Small intestine (tissue), 7 donors: ENCODE measurements around the gene ELAPOR1. TPM values are rescaled to one million over a fixed set of nuclear protein-coding genes. Genes with fewer than 3 reads are reported as not detected.

Source experiments
- DNase-seq, 2 donors: peaks; one replicate each; pipeline versions ENCODE4 v3.0.0 to v3.0.0-alpha.2; 2013
- FAIRE-seq: peaks from 2 replicates; lab custom pipeline; 2012; peaks lifted over from hg19 to GRCh38; lab: Jason Lieb, UNC
- H3K27ac ChIP-seq, 3 donors: one replicate each; pipeline ENCODE4 v1.5.1; 2013; ENCODE audit warnings: low read length in 2 of 3, mild to moderate bottlenecking in 2 of 3, control low read depth in 1 of 3, inconsistent platforms in 1 of 3, low read depth in 1 of 3, moderate library complexity in 1 of 3
- H3K27me3 ChIP-seq, 3 donors: one replicate each; pipeline ENCODE4 v1.6.1; 2013; ENCODE audit warnings: low read length in 3 of 3, inconsistent platforms in 1 of 3; ENCODE audit not compliant: control insufficient read depth in 3 of 3, insufficient read depth in 3 of 3
- H3K36me3 ChIP-seq, 3 donors: one replicate each; pipeline ENCODE4 v1.6.1; 2013; ENCODE audit warnings: low read length in 3 of 3, inconsistent platforms in 1 of 3, low read depth in 1 of 3, mild to moderate bottlenecking in 1 of 3, moderate library complexity in 1 of 3; ENCODE audit not compliant: control insufficient read depth in 3 of 3, insufficient read depth in 2 of 3
- H3K4me1 ChIP-seq, 3 donors: one replicate each; pipeline ENCODE4 v1.6.1; 2013; ENCODE audit warnings: low read length in 2 of 3, inconsistent platforms in 1 of 3, low read depth in 1 of 3, mild to moderate bottlenecking in 1 of 3, moderate library complexity in 1 of 3; ENCODE audit not compliant: control insufficient read depth in 3 of 3, insufficient read depth in 2 of 3
- H3K4me3 ChIP-seq, 3 donors: one replicate each; pipeline ENCODE4 v1.5.1; 2013; ENCODE audit warnings: low read length in 3 of 3, control low read depth in 1 of 3, inconsistent platforms in 1 of 3, low read depth in 1 of 3, mild to moderate bottlenecking in 1 of 3, moderate library complexity in 1 of 3
- H3K9me3 ChIP-seq, 2 donors: one replicate each; pipeline ENCODE4 v1.6.1; 2013; ENCODE audit warnings: low read depth in 1 of 2, low read length in 1 of 2; ENCODE audit not compliant: control insufficient read depth in 2 of 2, insufficient read depth in 1 of 2
- WGBS, 3 donors: extraction: QIAGEN DNeasy Blood & Tissue Kit; methylation state at CpG; one replicate each; pipeline ENCODE4 v1.1.7; 2013; 5-methylcytosine and 5-hydroxymethylcytosine counted together
- polyA plus RNA-seq, 4 donors: library from polyadenylated mRNA; stranded (reverse) in 3 of 4; unstranded in 1 of 4; fragments of 200-250 nt in 3 of 4; fragments of 120-200 nt in 1 of 4; gene quantifications; one replicate each; pipeline versions ENCODE4 v1.2.1 to v1.2.3, GENCODE V29; 2013
- donor health status: healthy with polysubstance abuse.
- donor health status: control.
- donor health status: control.
- donor health status: Bipolar disorder and iron deficiency.
- donor health status: healthy.

The ELAPOR1 gene
- polyA plus RNA-seq, 4 donors: 3.8 to 75.3 (median 35.4) TPM

DNA sequence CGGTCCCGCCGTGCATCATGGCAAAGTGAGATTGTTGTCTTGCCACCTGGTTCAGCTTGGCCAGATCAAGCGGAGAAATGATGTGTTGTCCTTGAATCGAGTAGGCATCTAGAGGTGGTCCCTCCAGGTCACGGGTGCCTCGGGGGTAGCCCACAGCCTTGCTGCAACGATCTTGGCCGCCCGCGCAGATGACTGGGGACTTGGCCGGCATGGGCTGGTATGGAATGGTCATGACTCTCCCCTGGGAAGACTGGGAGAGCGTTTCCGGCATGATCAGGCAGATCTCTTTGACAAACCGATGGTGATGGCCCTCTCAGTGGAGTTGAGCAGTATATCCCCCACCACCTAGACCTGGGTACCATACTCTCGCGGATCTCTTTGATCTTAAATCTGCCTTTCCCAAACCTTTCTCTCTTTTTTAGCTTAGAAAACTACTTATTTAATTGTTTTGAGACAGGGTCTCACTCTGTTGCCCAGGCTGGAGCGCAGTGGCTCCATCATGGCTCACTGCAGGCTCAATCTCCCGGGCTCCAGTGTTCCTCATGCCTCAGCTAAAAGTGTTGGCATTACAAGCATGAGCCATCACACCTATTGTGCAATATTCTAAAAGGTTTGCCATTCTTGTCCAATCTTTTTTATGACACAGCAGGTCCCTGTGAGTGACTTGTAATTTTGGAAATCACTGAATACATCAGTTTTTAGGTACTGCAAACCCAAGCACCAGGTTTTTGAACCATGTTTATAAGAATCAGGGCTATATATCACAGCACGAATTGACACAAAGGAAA is 9.4 kb upstream of the ELAPOR1 start:
- FAIRE-seq: no peak
- no peaks in the 10 kb centered on the region for H3K27me3 ChIP-seq
- no peak overlapping the region for H3K27ac ChIP-seq
- H3K36me3 ChIP-seq: peaks cover 0 to 4% (median 0%) of the 10 kb centered on the region in 3 donors
- no peaks in the 10 kb centered on the region for H3K9me3 ChIP-seq
- no peak for DNase-seq
- no peak overlapping the region for H3K4me3 ChIP-seq
- H3K4me1 ChIP-seq: no peaks in the 10 kb centered on the region
- 89 to 96% (median 91%) methylated on average over 20 of the region's 20 CpGs for WGBS, 3 donors

DNA sequence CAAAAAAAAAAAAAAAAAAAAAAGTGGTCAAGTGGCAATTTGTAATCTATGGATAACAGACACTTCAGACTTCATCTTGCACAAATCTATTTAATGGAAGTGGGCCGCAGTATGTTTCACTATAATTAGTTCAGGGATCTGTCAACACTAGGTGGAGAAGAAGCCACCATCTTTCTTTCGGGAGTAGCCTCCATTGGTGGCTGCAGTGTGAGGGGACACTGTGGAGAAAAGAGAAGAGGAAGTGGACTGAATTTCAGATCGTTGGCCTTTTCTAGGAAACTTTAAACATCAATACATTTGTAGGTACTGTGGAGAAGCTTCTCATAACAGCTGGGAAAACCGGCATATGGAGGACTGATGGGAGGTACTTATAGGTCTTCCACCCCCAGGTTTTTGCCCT is 8.0 kb upstream of the ELAPOR1 start:
- H3K27me3 ChIP-seq: no peaks in the 10 kb centered on the region
- no peaks in the 10 kb centered on the region for H3K4me1 ChIP-seq
- DNase-seq: no peak
- WGBS, 3 donors: 73 to 84% (median 75%) methylated on average over 4 of the region's 4 CpGs
- H3K9me3 ChIP-seq: no peaks in the 10 kb centered on the region
- H3K27ac ChIP-seq: no peak overlapping the region
- H3K36me3 ChIP-seq: peaks cover 0 to 4% (median 0%) of the 10 kb centered on the region in 3 donors
- no peak overlapping the region for H3K4me3 ChIP-seq
- FAIRE-seq: no peak

DNA sequence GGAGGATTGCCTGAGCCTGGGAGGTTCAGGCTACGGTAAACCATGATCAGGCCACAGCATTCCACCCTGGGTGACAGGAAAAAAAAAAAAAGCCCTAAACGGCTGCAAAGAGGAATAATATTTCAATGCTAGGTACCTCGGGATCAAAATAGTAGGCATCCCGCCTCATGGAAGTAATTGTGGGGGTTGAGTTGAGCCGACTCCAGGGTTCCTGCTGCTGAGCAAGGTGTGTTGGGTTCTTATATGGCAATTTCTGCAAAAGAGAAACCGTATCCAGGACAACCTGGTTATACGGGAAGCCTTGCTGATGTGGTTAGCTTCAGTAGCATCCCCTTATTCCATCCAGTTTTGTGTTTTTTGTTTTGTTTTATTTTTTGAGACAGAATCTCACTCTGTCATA is 6.1 kb upstream of the ELAPOR1 start:
- Histone ChIP-seq H3K4me1 (peaks cover 0 to 6% (median 0%) of the 10 kb centered on the region in 3 donors), H3K9me3 (no peaks in the 10 kb centered on the region), H3K27ac (no peak overlapping the region), H3K27me3 (no peaks in the 10 kb centered on the region), H3K4me3 (no peak overlapping the region), H3K36me3 (no peaks in the 10 kb centered on the region)
- WGBS, 3 donors: 84 to 89% (median 86%) methylated on average over 7 of the region's 7 CpGs
- FAIRE-seq (no peak), DNase-seq (no peak)

DNA sequence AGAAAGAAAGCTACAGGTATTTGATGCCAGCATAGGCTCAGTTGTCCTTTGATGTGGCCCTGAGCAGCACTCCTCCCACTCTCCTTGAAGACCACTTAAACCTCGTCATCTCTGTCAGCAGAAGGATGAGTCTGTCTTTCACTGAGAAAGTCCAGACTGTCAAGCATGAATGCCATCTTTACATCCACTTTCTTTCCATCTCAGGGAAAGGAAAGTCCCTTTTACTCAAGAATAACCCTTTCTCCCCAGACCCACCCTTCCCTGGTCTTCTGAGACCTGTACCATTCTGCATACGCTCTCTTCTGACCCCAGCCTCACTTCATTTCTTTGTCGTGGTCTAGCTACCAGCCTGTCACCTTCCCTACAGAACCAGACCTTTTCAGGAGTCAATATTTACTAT is 4.0 kb upstream of the ELAPOR1 start:
- 59 to 74% (median 60%) methylated on average over 3 of the region's 3 CpGs for WGBS, 3 donors
- H3K4me3 ChIP-seq: no peak overlapping the region
- peaks cover 0 to 14% (median 0%) of the 10 kb centered on the region in 3 donors for H3K4me1 ChIP-seq
- DNase-seq: no peak
- no peaks in the 10 kb centered on the region for H3K36me3 ChIP-seq
- FAIRE-seq: no peak
- H3K27me3 ChIP-seq: peaks cover 0 to 15% (median 0%) of the 10 kb centered on the region in 3 donors
- H3K27ac ChIP-seq: no peak overlapping the region
- H3K9me3 ChIP-seq: no peaks in the 10 kb centered on the region

DNA sequence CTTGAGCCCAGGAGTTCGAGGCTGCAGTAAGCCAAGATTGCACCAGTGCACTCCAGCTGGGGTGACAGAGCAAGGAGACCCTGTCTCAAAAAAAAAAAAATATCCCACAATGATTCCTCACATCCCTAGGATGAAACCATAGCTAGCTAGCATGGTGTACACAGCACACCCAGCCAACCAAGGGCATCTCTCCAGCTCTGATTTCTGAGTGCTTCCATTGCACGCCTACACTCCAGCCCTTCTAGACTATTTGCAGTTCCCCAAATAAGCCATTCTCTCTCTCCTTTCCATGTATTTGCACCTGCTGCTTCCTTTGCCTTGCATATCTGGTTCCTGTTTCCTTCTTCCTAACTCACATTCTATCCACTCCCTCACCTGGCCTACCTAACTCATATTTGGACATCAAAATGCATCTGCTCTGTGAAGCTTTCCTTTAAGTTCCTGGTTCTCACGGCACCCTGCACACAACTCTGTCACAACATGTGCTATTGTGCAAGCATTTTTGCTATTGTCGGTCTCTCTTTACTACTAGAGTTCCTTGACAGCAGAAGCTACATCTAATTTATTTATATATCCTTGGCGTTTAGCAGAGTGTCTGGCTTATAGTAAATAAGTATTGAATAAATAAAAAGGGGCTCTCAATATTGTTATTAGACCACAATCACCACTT is 2.4 kb upstream of the ELAPOR1 start:
- H3K4me1 ChIP-seq: peaks cover 0 to 17% (median 0%) of the 10 kb centered on the region in 3 donors
- H3K9me3 ChIP-seq: no peaks in the 10 kb centered on the region
- DNase-seq (no peak), FAIRE-seq (no peak)
- no peak overlapping the region for H3K4me3 ChIP-seq
- WGBS, 3 donors: 69 to 75% (median 71%) methylated on average over 5 of the region's 5 CpGs
- H3K27me3 ChIP-seq: peaks cover 0 to 15% (median 0%) of the 10 kb centered on the region in 3 donors
- H3K36me3 ChIP-seq: no peaks in the 10 kb centered on the region
- H3K27ac ChIP-seq: no peak overlapping the region

DNA sequence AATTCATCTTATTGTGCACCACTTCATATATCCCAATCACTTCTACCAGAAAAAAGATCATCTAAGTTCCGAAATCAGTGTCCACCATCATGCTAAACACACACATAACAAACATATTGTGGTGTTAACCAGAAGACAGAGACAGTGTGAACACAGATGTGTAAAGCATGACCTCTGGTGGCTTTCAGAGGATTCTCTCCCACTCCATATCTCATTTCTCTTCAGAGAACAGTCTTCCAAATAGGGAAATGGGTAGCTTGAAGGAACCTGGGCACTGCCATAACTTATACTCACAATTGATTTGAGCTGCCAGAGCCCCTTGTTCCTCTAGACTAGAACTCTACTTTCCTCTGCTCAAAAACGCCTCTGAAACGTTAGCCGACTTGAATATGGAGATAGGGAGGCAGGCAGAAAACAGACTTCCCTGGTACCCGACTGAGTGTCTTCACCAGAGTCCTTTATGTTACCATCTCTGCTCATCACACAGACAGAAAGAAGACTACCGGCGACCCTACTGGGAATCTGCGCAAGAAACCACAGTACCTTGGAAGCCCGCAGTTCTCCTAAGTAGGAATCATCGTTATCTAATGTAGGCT is 1.8 kb upstream of the ELAPOR1 start:
- FAIRE-seq (no peak), DNase-seq (peak in 1 of 2 donors; percentile 36)
- Histone ChIP-seq H3K36me3 (no peaks in the 10 kb centered on the region), H3K27me3 (peaks cover 0 to 15% (median 0%) of the 10 kb centered on the region in 3 donors), H3K4me1 (peaks cover 0 to 17% (median 0%) of the 10 kb centered on the region in 3 donors), H3K4me3 (no peak overlapping the region), H3K9me3 (no peaks in the 10 kb centered on the region), H3K27ac (no peak overlapping the region)
- WGBS, 3 donors: 20 to 30% (median 27%) methylated on average over 10 of the region's 10 CpGs

DNA sequence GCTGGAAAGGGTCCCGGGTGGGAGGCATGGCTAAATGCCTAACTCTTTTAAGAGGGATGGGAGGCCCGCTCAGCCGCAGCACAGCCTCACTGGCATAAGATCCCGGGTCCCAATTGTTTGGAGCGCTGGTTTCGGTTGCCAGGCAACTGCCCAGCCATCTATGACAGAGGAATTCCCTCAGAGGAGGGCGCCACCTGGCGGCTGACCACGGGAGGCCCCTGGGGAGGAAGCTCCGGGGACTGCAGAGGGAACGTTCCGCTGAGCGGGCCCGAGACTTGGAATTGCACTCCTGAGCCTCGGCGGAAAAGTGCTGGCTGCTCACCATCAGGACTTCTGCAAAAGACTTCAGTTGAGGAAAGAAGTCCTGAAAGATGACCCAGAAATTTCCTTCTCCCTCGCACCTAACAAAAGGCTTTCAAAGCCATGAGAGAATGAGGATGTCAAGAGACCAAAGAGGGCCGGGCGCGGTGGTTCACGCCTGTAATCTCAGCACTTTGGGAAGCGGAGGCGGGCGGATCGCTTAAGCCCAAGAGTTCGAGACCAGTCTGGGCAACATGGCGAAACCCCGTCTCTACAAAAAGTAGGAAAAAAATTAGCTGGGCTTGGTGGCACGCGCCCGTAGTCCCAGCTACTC is 1.1 kb upstream of the ELAPOR1 start:
- Histone ChIP-seq H3K4me1 (peaks cover 0 to 17% (median 0%) of the 10 kb centered on the region in 3 donors), H3K27me3 (peaks cover 0 to 15% (median 0%) of the 10 kb centered on the region in 3 donors), H3K36me3 (no peaks in the 10 kb centered on the region), H3K27ac (no peak overlapping the region), H3K4me3 (peak overlapping the region in 1 of 3 donors; percentile 62), H3K9me3 (no peaks in the 10 kb centered on the region)
- DNase-seq: peak; percentile 87 to 95
- 8 to 23% (median 16%) methylated on average over 31 of the region's 31 CpGs for WGBS, 3 donors
- FAIRE-seq: no peak

DNA sequence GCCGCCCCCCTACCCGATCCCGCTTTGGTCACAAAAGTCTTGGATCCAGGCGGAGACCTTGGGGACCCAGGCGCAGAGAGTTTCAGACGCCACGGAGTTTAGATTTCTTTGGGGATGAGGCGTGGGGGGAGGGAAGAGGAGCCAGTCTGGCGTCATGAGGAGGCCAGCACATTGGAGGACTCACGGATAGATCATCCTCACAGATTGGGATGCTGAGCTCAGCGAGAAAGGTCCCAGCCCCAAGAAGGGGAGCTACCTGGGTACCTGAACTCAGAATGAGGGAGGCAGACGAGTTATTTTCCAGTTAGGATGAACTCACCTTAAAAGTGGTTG is 393 bp downstream of the ELAPOR1 start:
- peak overlapping the region in 2 of 3 donors; percentile 6 to 59 for H3K27ac ChIP-seq

More for the DNA sequence above, 393 bp downstream of the ELAPOR1 start:
- 1 to 6% (median 2%) methylated on average over 12 of the region's 12 CpGs for WGBS, 3 donors
- DNase-seq: no peak
- FAIRE-seq: no peak
- Histone ChIP-seq H3K4me3 (peak overlapping the region in 2 of 3 donors; percentile 54 to 62), H3K4me1 (peaks cover 0 to 17% (median 0%) of the 10 kb centered on the region in 3 donors), H3K9me3 (no peaks in the 10 kb centered on the region), H3K27me3 (peaks cover 0 to 15% (median 0%) of the 10 kb centered on the region in 3 donors), H3K36me3 (peaks cover 0 to 3% (median 0%) of the 10 kb centered on the region in 3 donors)
